ENCODE measurements around the gene UNK.

The UNK gene

DNA sequence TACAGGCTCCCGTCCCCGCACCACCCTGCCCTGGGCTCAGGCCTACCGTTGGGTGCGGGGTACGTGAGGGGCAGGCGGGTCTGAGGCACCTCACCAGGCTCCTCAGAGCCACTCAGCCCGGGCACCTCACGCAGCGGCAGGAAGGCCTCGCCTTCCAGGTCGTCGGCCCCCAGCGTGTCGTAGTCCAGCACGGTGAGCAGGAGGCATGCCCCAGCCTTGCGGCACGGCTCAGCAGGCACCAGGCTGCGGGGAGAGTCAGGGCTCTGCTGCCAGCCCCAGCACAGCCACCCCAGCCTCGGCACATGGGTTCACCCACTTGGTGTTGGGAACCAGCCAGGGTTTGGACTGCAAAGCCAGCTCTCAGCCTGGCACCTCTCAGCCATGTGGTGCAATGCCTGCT lies 44.1 kb downstream of the UNK start:
- TF ChIP-seq SIN3A (IDR thresholded peaks at IDR 0.05; ENCODE audit: borderline replicate concordance, insufficient read depth, low read length) = no peak
- no peak for TF ChIP-seq FOXP2 (optimal IDR thresholded peaks at IDR 0.05; ENCODE audit: borderline replicate concordance, extremely low read depth, extremely low read length, insufficient read depth)
- no peak for TF ChIP-seq POLR2AphosphoS5 (IDR thresholded peaks at IDR 0.05; ENCODE audit: low read depth, low read length)
- TF ChIP-seq, protein P1, sequence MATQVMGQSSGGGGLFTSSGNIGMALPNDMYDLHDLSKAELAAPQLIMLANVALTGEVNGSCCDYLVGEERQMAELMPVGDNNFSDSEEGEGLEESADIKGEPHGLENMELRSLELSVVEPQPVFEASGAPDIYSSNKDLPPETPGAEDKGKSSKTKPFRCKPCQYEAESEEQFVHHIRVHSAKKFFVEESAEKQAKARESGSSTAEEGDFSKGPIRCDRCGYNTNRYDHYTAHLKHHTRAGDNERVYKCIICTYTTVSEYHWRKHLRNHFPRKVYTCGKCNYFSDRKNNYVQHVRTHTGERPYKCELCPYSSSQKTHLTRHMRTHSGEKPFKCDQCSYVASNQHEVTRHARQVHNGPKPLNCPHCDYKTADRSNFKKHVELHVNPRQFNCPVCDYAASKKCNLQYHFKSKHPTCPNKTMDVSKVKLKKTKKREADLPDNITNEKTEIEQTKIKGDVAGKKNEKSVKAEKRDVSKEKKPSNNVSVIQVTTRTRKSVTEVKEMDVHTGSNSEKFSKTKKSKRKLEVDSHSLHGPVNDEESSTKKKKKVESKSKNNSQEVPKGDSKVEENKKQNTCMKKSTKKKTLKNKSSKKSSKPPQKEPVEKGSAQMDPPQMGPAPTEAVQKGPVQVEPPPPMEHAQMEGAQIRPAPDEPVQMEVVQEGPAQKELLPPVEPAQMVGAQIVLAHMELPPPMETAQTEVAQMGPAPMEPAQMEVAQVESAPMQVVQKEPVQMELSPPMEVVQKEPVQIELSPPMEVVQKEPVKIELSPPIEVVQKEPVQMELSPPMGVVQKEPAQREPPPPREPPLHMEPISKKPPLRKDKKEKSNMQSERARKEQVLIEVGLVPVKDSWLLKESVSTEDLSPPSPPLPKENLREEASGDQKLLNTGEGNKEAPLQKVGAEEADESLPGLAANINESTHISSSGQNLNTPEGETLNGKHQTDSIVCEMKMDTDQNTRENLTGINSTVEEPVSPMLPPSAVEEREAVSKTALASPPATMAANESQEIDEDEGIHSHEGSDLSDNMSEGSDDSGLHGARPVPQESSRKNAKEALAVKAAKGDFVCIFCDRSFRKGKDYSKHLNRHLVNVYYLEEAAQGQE (IDR thresholded peaks at IDR 0.05; ENCODE audit: insufficient read depth in 1 of 2, low read depth in 2 of 2, low read length in 2 of 2) = no peak
- TF ChIP-seq TAF1 (IDR thresholded peaks at IDR 0.05; ENCODE audit: borderline replicate concordance, insufficient read depth, low read length) = no peak

DNA sequence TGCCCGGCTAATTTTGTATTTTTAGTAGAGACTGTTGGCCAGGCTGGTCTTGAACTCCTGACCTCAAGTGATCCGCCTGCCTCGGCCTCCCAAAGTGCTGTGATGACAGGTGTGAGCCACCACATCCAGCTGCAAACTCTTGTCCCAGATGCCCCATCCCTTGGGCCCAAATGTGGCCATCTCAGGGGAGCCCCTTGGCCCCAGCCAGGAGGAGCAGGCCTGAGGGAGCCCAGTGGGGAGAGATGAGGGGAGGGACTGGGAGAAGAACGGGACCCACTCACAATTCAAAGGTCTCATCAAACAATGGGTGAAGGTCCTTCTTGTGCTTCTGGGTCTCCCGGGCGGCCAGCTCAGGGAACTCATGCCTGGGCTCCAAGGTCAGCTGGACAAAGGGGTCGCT lies 45.1 kb downstream of the UNK start:
- TF ChIP-seq FOXP2 (optimal IDR thresholded peaks at IDR 0.05; ENCODE audit: borderline replicate concordance, extremely low read depth, extremely low read length, insufficient read depth) (no peak), TAF1 (IDR thresholded peaks at IDR 0.05; ENCODE audit: borderline replicate concordance, insufficient read depth, low read length) (no peak), SIN3A (IDR thresholded peaks at IDR 0.05; ENCODE audit: borderline replicate concordance, insufficient read depth, low read length) (no peak), POLR2AphosphoS5 (IDR thresholded peaks at IDR 0.05; ENCODE audit: low read depth, low read length) (no peak)
- TF ChIP-seq, protein P1 (IDR thresholded peaks at IDR 0.05; ENCODE audit: insufficient read depth in 1 of 2, low read depth in 2 of 2, low read length in 2 of 2) = no peak

DNA sequence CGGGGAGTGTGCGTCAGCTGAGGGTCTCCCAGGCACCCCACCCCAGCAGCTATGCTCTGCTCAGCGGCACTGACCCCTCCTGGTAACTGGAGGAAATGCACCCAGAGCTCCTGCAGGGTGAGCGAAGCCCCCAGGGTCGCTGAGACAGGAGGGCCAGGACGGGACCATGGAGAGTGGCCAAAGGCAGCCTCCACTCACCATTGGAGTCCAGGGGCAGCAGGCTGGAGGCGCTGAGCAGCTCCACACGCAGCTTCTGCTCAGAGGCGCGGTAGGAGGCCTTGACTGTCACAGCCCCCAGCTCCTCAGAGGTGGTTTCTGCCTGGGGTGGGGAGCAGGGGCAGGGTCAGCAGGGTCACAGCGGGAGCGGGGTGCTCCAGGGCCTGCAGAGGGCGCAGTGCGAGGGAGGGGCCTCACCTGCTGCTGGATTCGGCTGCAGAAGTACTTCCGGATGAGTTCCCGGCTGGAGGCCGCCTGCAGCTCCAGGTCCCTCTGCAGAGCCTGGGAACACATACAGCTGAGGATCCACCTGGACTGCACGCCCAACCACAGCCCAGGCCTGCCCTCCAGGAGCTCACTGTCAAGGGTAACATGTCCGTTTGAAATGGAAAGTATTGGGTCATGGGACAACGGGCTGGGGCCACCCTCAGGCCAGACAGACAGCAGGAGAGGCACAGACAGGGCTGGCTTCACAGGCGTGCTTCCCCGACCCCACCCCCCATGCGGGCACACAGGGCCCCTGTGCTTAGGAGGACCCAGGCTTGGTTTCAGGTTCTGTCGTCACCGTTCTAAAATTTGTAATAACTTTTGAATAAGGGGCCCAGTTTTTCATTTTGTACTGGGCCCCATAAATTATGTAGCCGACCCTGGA lies 45.8 kb downstream of the UNK start:
- no peak for TF ChIP-seq FOXP2 (optimal IDR thresholded peaks at IDR 0.05; ENCODE audit: borderline replicate concordance, extremely low read depth, extremely low read length, insufficient read depth)
- no peak for TF ChIP-seq POLR2AphosphoS5 (IDR thresholded peaks at IDR 0.05; ENCODE audit: low read depth, low read length)

- no peak for TF ChIP-seq SIN3A (IDR thresholded peaks at IDR 0.05; ENCODE audit: borderline replicate concordance, insufficient read depth, low read length)
- no peak for TF ChIP-seq POLR2AphosphoS5 (IDR thresholded peaks at IDR 0.05; ENCODE audit: low read depth, low read length)
- TF ChIP-seq FOXP2 (optimal IDR thresholded peaks at IDR 0.05; ENCODE audit: borderline replicate concordance, extremely low read depth, extremely low read length, insufficient read depth) = no peak
- no peak for TF ChIP-seq TAF1 (IDR thresholded peaks at IDR 0.05; ENCODE audit: borderline replicate concordance, insufficient read depth, low read length)
- TF ChIP-seq, protein P1 (IDR thresholded peaks at IDR 0.05; ENCODE audit: insufficient read depth in 1 of 2, low read depth in 2 of 2, low read length in 2 of 2) = no peak
These were observed 46.5 kb downstream of the UNK start for GRCh38 chr17:75831032-75831571.

DNA sequence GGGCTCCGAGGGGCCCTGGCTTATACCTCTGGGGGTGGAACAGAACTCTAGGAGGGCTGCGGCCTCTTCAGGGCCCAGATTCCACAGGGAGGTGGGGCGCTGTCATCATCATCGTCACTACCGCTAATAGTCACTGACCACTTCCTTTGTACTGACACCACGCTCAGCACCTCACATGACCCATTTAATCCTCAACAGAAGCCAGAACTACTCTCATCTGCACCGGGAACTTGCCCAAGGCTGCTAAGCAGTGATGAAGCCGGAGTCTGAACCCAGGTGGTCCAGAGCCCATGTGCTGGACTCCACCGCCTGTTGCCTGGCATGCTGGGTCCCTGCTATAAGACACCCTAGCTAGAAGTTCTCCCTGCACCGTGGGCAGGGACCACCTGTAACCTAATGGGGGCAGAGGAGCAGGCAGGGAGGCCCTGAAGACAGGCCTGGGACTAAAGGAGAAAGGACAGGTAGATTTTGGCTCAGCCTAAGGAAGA lies 47.6 kb downstream of the UNK start:
- no peak for TF ChIP-seq TAF1 (IDR thresholded peaks at IDR 0.05; ENCODE audit: borderline replicate concordance, insufficient read depth, low read length)
- no peak for TF ChIP-seq POLR2AphosphoS5 (IDR thresholded peaks at IDR 0.05; ENCODE audit: low read depth, low read length)
- no peak for TF ChIP-seq SIN3A (IDR thresholded peaks at IDR 0.05; ENCODE audit: borderline replicate concordance, insufficient read depth, low read length)
- no peak for TF ChIP-seq FOXP2 (optimal IDR thresholded peaks at IDR 0.05; ENCODE audit: borderline replicate concordance, extremely low read depth, extremely low read length, insufficient read depth)
- TF ChIP-seq, protein P1 (IDR thresholded peaks at IDR 0.05; ENCODE audit: insufficient read depth in 1 of 2, low read depth in 2 of 2, low read length in 2 of 2) = no peak
